WERI-Rb-1 (cell line): Measurements from ENCODE around the gene MKRN1.
"Not testable (repeated sequence)": the region's sequence is repeated elsewhere in the genome, so short reads cannot be mapped to it uniquely, and the experiment has no call there.

Experiments used
- DNase-seq: peaks from one replicate; pipeline ENCODE4 v3.0.0-alpha.2; 2020
- H3K27ac ChIP-seq: fragments of 250-450 bp; sonication (Bioruptor Pico); 2 replicates; pipeline ENCODE4 v1.5.1; 2020; ENCODE audit warnings: mild to moderate bottlenecking, moderate library complexity
- H3K27me3 ChIP-seq: fragments of 250-450 bp; sonication (Bioruptor Pico); 2 replicates; pipeline ENCODE4 v1.5.1; 2021; ENCODE audit warnings: mild to moderate bottlenecking, low read depth, moderate library complexity; ENCODE audit not compliant: insufficient read depth, severe bottlenecking
- H3K36me3 ChIP-seq: fragments of 250-450 bp; sonication (Bioruptor Pico); 2 replicates; pipeline ENCODE4 v1.5.1; 2020; ENCODE audit warnings: mild to moderate bottlenecking, moderate library complexity
- H3K4me3 ChIP-seq: 2 replicates; pipeline ENCODE4 v1.5.1; 2011; ENCODE audit warnings: low read depth, mild to moderate bottlenecking, control low read depth, low read length
- H3K9me3 ChIP-seq: fragments of 250-450 bp; sonication (Bioruptor Pico); 2 replicates; pipeline ENCODE4 v1.5.1; 2021; ENCODE audit warnings: mild to moderate bottlenecking, moderate library complexity; ENCODE audit not compliant: severe bottlenecking
- TF ChIP-seq, protein P1 (sequence below): IDR thresholded peaks from 2 replicates; pipeline ENCODE4 v1.5.1; 2011; ENCODE audit warnings: low read depth, mild to moderate bottlenecking, control low read depth, inconsistent platforms, low read length

The MKRN1 gene

DNA sequence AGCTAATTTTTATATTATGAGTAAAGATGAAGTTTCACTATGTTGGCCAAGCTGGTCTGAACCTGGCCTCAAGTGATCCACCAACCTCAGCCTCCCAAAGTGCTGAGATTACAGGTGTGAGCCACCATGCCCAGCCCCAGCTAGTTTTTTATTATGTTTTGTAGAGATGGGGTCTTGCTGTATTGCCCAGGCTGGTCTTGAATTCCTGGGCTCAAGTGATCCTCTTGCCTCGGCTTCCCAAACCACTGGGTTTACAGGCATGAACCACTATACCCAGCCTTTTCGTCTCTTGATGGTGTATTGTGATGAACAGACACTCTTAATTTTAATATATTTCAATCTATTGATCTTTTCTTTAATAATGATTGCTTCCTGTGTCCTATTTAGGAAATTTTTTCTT, 57.8 kb downstream of the MKRN1 start:
- H3K4me3 ChIP-seq, result no peak overlapping the region
- no peak overlapping the region for H3K27ac ChIP-seq
- no peaks in the 10 kb centered on the region for H3K9me3 ChIP-seq
- TF ChIP-seq, protein P1, sequence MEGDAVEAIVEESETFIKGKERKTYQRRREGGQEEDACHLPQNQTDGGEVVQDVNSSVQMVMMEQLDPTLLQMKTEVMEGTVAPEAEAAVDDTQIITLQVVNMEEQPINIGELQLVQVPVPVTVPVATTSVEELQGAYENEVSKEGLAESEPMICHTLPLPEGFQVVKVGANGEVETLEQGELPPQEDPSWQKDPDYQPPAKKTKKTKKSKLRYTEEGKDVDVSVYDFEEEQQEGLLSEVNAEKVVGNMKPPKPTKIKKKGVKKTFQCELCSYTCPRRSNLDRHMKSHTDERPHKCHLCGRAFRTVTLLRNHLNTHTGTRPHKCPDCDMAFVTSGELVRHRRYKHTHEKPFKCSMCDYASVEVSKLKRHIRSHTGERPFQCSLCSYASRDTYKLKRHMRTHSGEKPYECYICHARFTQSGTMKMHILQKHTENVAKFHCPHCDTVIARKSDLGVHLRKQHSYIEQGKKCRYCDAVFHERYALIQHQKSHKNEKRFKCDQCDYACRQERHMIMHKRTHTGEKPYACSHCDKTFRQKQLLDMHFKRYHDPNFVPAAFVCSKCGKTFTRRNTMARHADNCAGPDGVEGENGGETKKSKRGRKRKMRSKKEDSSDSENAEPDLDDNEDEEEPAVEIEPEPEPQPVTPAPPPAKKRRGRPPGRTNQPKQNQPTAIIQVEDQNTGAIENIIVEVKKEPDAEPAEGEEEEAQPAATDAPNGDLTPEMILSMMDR, result no peak
- no peaks in the 10 kb centered on the region for H3K27me3 ChIP-seq
- no peak for DNase-seq
- no peaks in the 10 kb centered on the region for H3K36me3 ChIP-seq

GRCh38 chr7:140418653-140419052, 60.7 kb downstream of the MKRN1 start:
- Histone ChIP-seq H3K36me3 (no peaks in the 10 kb centered on the region), H3K9me3 (no peaks in the 10 kb centered on the region), H3K27me3 (no peaks in the 10 kb centered on the region), H3K27ac (no peak overlapping the region), H3K4me3 (no peak overlapping the region)
- TF ChIP-seq, protein P1, result no peak
- DNase-seq, result no peak

DNA sequence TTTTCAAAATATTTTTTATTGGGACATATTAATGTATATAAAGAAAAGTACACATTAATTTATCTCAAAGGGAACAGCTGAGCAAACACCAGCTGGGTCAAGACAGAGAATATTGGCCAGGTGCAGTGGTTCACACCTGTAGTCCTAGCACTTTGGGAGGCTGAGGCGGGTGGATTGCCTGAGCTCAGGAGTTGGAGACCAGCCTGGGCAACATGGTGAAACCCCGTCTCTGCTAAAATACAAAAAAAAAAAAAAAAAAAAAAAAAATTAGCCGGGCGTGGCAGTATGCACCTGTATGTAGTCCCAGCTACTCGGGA, 61.2 kb downstream of the MKRN1 start:
- DNase-seq, H3K27ac ChIP-seq, H3K9me3 ChIP-seq, H3K36me3 ChIP-seq, H3K27me3 ChIP-seq, H3K4me3 ChIP-seq: not testable (repeated sequence)

GRCh38 chr7:140417456-140418155, 61.7 kb downstream of the MKRN1 start:
- TF ChIP-seq, protein P1, result no peak

DNA sequence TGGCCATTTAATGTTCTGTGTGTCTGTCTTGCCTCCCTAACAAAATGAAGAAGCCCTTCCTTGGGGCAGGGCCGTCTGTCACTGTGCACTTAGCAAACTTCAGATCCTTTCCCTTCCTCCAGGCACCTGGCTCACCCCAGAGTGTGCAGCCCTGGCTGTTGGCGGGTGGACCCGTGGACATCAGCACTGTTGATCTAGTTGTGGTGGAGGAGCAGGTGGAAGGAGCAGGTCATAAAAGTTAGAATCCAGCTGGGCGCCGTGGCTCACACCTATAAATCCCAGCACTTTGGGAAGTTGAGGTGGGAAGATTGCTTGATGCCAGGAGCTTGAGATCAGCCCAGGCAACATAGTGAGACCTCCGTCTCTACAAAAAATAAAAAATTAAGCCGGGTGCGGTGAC, 62.7 kb downstream of the MKRN1 start:
- Histone ChIP-seq H3K9me3 (no peaks in the 10 kb centered on the region), H3K27me3 (no peaks in the 10 kb centered on the region), H3K4me3 (no peak overlapping the region), H3K27ac (no peak overlapping the region), H3K36me3 (no peaks in the 10 kb centered on the region)
- DNase-seq, result no peak
- TF ChIP-seq, protein P1, result no peak

More at GRCh38 chr7:140417456-140418155, 61.7 kb downstream of the MKRN1 start:
- H3K36me3 ChIP-seq, result no peaks in the 10 kb centered on the region
- no peak overlapping the region for H3K4me3 ChIP-seq
- no peak overlapping the region for H3K27ac ChIP-seq
- H3K27me3 ChIP-seq, result no peaks in the 10 kb centered on the region
- H3K9me3 ChIP-seq, result no peaks in the 10 kb centered on the region
- DNase-seq, result no peak

- not testable (repeated sequence) for H3K27ac ChIP-seq, H3K9me3 ChIP-seq, DNase-seq, H3K27me3 ChIP-seq, H3K4me3 ChIP-seq, H3K36me3 ChIP-seq
Observed at GRCh38 chr7:140415816-140416215, 63.5 kb downstream of the MKRN1 start.

DNA sequence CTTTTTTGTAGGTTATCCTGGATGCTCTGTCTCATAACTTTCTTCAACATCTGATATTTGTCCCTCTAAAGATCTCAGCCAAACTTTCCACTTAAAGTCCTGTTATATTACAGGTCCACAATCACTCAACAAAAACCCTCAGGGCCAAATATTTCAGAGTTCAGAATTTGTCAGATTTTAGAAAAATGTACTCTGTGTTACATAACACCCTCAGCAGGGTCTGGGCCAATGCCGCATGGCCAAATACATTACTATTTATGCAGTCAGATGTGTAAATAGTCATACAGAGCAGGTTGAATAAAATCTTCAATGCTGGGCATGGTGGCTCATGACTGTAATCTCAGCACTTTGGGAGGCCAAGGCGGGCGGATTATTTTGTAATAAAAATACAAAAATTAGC, 63.9 kb downstream of the MKRN1 start:
- TF ChIP-seq, protein P1, result no peak
- no peak for DNase-seq
- H3K9me3 ChIP-seq, result no peaks in the 10 kb centered on the region
- H3K27me3 ChIP-seq, result no peaks in the 10 kb centered on the region
- H3K4me3 ChIP-seq, result no peak overlapping the region
- no peak overlapping the region for H3K27ac ChIP-seq
- H3K36me3 ChIP-seq, result no peaks in the 10 kb centered on the region
